HG02642 (cell line): Measurements from ENCODE around the gene ARHGEF11.

Experiments
- ATAC-seq: cut with Tn5 transposase; IDR thresholded peaks from one replicate; pipeline ENCODE4 v1.9.1; 2021; ENCODE audit warnings: mild to moderate bottlenecking; ENCODE audit not compliant: unreplicated experiment, poor library complexity

The ARHGEF11 gene

DNA sequence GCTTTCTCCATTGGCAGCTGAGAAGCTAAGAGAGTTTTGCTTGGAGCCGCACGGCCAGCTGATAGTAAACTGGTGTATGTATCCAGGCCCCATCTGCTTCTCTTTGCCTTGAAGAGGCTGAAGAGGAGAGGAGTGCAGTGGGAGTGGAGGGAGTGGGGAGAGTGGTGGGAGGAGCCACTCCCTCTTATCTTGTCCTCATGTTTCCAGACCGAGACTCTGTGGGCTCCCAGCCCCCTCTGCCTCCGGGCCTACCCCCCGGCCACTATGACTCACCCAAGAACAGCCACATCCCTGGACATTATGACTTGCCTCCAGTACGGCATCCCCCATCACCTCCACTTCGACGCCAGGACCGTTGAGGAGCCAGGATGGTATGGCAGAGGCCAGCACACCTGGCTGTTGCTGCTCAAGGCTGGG, 131.1 kb downstream of the ARHGEF11 start:
- ATAC-seq: no peak

GRCh38 chr1:156913809-156914387, 131.6 kb downstream of the ARHGEF11 start:
- no peak for ATAC-seq

- ATAC-seq: no peak
These were observed 132.4 kb downstream of the ARHGEF11 start for GRCh38 chr1:156912861-156913808.

GRCh38 chr1:156912310-156912709, 133.2 kb downstream of the ARHGEF11 start:
- ATAC-seq: no peak

DNA sequence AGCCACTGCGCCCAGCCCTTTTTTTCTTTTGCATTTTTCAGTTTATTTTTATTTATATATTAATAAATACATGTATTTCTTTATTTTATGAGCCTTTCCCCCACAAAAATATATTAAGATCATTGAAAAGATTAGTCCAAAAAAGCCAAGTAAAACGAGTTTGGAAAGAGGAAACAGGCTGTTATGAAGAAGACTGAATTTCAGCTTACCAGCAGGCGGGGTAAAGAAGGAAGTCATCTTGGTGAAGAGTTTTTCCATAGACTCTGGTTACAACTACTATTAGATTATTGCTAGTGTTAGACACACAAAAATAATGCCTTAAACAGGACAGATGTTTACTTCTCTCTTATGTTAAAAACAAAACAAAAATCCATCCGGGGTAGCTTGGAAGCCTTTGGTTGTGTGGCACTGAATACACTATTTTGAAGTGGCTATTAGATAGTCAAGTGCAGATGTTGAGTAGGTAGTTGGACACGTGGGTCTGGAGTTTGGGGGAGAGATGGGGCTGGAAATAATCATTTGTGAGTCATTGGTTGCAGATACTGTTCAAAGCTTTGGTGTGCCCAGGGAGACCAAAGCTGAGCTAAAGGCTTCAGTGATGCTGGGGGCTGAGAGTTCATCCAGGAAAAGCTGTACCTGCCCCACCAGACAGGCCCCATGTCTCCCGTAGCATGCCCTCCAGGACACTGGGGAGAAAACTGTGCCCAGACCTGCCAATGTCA, 133.8 kb downstream of the ARHGEF11 start:
- no peak for ATAC-seq

- no peak for ATAC-seq
These were observed 135.2 kb downstream of the ARHGEF11 start for GRCh38 chr1:156910309-156910782.

DNA sequence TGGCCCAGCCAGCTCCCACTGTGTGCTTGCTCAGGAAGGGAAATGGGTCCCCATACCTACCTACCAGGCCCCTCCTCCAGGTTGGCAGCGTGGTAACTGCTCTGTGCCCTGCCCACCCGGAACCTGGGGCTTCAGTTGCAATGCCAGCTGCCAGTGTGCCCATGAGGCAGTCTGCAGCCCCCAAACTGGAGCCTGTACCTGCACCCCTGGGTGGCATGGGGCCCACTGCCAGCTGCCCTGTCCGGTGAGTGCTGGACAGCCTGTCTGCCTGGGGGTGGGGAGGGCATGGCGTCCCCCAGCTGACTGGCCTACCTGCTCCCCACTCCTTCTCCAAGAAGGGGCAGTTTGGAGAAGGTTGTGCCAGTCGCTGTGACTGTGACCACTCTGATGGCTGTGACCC, 135.9 kb downstream of the ARHGEF11 start:
- ATAC-seq: no peak

DNA sequence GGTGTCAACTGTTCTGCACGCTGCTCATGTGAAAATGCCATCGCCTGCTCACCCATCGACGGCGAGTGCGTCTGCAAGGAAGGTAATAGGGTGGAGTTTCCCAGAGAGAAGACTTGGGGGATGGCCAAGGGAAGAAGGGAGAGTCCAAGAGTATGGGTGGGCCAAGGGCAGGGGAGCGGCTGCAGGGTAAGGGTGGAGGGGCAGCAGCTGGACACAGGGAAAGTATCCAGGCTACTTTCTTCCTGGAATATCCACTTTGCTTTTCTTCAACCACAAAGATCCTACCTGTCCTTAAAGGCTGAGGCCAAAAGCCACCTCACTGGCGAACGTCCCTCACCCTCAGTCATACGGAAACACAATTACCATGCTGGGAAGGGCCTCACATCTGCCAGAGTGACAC, 136.6 kb downstream of the ARHGEF11 start:
- no peak for ATAC-seq

GRCh38 chr1:156908541-156908940, 137.0 kb downstream of the ARHGEF11 start:
- no peak for ATAC-seq

DNA sequence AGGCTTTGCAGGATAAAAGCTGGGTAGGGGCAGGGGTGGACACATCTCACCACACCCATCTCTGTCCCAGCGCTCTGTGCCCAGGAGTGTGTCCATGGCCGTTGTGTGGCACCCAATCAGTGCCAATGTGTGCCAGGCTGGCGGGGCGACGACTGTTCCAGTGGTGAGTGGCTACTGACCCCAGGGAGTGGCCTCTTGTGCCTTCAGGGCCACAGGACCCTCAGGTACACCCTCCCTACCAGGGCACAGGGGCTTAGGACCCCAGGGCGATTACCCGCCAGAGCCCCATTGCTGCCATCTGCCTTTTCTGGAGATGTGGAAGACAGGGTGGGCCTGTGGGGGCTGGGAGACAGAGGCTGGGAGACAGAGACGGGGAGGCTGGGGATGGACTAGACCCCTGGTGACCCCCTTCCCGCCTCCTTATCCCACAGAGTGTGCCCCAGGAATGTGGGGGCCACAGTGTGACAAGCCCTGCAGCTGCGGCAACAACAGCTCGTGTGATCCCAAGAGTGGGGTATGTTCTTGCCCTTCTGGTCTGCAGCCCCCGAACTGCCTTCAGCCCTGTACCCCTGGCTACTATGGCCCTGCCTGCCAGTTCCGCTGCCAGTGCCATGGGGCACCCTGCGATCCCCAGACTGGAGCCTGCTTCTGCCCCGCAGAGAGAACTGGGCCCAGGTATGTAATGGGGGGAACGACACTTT, 139.2 kb downstream of the ARHGEF11 start:
- ATAC-seq: no peak

GRCh38 chr1:156905651-156906050, 139.9 kb downstream of the ARHGEF11 start:
- no peak for ATAC-seq

- no peak for ATAC-seq
These were observed 140.4 kb downstream of the ARHGEF11 start for GRCh38 chr1:156905176-156905575.

DNA sequence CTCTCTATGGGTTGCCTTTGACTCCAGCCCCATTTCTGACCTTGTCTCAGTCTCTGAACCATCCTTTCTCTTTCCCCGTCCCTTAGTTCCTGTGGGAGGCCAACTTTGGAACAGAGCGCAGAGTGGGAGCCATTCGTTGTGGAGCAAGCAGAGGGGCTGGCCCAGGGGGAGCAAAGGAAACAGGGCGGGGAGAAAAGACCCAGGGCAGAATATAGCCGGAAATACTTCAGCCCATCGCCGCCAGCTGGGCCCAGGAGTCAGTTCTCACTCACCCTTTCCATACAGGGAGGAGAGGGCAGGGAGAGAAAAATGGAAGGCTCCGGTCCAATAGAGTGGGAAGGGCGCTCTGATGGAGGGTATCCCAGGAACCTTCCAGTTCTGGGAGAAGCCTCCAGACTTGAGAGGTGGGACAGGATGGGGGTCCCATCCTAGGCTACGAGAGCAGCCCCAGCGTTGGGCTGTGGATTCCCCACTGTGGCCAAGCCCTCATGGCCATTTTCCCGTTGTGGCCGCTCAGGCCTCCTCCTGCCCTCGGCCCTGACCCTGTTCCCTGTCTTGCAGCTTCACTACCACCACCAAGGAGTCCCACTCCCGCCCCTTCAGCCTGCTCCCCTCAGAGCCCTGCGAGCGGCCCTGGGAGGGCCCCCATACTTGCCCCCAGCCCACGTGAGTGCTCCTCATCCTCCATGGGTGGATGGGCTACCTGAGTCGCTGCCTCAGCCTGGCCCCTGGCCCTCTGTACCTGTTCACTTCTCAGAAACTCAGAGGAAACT, 141.2 kb downstream of the ARHGEF11 start:
- no peak for ATAC-seq

DNA sequence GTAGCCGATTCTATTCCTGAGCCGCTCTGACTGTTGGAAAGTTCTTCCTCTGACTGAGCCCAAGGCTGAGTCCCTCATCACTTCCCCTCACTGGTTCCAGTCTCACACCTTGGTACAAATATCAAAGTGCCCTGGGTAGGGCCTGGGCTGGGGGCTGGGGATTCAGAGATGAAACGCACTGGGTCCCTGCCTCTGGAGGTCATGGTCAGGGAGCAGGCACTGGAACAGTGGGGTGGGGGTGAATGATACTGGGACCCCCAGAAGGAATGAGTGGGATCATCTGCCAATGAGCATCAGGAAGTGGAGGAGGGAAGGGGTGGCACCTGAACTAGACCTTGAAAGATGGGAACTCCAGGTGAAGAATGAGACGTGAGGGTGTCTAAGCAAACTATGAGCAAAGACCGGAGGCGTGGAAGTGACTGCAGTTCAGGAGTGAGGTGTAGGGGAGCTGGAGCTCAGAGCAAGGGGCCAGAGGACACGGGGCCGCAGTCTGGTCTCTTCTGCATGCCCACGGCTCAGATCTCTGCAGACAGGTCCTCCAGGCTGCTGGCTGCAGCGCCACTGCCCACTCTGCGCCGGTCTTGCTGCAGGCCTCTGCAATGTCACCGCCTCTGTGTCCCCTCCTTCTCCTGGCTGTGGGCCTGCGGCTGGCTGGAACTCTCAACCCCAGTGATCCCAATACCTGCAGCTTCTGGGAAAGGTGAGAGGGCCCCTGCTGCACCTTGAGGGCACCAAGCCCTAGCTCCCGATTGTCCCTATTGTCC, 142.0 kb downstream of the ARHGEF11 start:
- no peak for ATAC-seq

- ATAC-seq: no peak
These were observed 143.3 kb downstream of the ARHGEF11 start for GRCh38 chr1:156901966-156902915.

DNA sequence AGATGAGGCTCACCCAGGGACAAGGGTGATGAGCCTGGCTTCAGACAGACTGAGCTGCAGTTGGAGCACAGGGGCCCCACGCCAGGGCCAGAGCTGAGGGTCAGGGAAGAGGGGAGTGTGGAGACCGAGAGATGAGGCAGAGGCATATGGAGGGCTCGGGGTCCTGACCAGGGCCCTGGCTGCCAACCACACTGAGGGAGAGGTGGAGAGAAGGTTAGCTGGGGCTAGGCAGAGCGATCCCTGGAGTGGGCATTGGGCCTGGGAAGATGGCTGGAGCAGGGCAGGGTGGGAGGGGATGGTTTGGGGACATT, 144.0 kb downstream of the ARHGEF11 start:
- ATAC-seq: no peak

GRCh38 chr1:156900896-156901589, 144.5 kb downstream of the ARHGEF11 start:
- no peak for ATAC-seq
